Neural progenitor cell (in vitro differentiated cells): ENCODE results near the gene PDE3A.

Experiments
- CTCF ChIP-seq: fragments of 200-600 bp; sonication (generic); IDR thresholded peaks from 2 replicates; pipeline ENCODE4 v1.5.1; 2017; ENCODE audit warnings: antibody characterized with exemption, mild to moderate bottlenecking
- EZH2 ChIP-seq: fragments of 200-600 bp; sonication (generic); IDR thresholded peaks from 2 replicates; pipeline ENCODE4 v1.6.1; 2017; ENCODE audit warnings: antibody characterized with exemption, mild to moderate bottlenecking, moderate library complexity
- EZH2phosphoT487 ChIP-seq: fragments of 200-600 bp; sonication (generic); IDR thresholded peaks from 2 replicates; pipeline ENCODE4 v1.6.1; 2017; ENCODE audit warnings: antibody characterized with exemption

GRCh38 chr12:20528208-20528607, 159.9 kb downstream of the PDE3A start:
- TF ChIP-seq EZH2phosphoT487 (no peak), CTCF (no peak), EZH2 (no peak)
